T-helper 9 cell (primary cell): Measurements from ENCODE around the gene GPATCH3.
"Not testable (repeated sequence)": the region's sequence is repeated elsewhere in the genome, so short reads cannot be mapped to it uniquely, and the experiment has no call there.

ENCODE experiments used
- DNase-seq: peaks from one replicate; pipeline ENCODE4 v3.0.0-alpha.2; 2020

Gene GPATCH3

GRCh38 chr1:26912147-26912490 is 11.9 kb upstream of the GPATCH3 start:
- DNase-seq = no peak

DNA sequence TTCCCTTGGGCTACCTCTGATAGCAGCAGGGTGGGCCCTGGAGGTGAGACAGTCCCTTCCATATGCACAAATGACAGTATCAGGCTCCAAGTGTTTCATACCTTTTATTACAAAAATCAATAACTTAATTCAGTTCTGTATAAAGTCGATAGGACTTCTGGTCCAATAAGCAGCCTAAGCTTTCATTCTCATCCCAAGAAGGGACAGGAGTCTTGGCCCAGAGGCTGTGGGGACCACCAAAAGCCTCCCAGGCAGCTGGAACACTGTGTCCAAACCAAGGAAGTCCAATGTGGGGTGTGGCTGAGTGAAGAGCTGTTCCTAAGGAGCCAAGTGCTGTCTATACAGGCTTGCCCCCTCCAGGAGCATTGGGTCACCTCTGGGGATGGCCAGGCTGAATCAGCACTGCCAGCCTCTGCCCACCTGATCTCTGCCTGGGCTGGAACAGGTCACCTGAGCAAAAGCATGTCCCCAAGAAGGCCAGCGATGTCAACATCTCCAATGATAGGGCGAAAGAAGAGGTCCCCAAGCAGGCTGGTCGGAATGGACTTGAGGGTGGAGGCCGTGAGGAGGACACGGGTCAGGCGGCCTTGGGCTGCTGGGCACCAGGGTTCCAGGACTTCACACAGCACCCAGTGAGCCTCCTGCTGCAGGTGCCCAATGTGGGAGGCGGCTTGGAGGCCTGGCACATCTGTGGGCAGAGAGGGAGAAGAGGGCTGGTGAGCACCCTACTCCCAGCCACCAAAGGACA is 11.3 kb upstream of the GPATCH3 start:
- no peak for DNase-seq

GRCh38 chr1:26910343-26911160 is 10.3 kb upstream of the GPATCH3 start:
- DNase-seq = no peak

- no peak for DNase-seq
These were observed 9.7 kb upstream of the GPATCH3 start for GRCh38 chr1:26909951-26910342.

DNA sequence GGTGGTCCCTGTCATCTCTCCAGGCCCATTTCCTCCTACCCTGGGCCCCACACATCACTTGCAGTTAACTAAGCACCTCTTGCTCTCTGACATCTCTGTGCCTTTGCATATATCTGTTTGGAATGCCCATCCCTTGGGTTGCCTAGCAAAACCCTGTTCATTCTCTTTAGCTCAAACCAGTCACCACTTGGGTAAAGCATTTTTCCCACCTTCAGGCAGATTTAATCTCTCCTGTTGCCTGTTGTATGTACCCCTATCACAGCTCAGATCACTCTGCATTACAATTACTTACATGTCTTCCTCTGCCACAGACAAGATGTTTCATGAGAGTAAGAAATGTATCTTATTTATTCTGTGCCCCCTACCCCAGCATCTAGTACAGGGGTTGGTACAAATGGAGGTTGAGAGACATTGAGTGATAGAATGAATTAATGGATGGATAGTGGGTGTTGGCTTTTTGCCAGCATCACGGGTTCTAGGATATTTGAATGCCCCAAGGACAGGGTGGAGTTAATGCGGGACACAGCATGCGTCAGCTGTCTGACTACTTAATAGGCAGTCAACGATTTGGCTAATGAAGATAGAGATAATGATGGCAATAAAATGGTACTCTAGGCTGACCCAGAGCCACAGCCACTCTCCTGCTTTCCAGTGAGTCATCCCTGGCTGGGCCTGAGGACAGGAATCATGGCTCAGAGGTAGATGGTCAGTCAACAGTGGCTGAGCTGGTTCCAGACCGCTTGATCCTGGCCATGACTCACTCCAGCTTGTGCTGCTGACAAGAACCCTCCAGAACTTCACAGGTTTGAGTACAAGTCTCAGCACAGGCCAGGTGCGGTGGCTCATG is 7.0 kb upstream of the GPATCH3 start:
- no peak for DNase-seq

DNA sequence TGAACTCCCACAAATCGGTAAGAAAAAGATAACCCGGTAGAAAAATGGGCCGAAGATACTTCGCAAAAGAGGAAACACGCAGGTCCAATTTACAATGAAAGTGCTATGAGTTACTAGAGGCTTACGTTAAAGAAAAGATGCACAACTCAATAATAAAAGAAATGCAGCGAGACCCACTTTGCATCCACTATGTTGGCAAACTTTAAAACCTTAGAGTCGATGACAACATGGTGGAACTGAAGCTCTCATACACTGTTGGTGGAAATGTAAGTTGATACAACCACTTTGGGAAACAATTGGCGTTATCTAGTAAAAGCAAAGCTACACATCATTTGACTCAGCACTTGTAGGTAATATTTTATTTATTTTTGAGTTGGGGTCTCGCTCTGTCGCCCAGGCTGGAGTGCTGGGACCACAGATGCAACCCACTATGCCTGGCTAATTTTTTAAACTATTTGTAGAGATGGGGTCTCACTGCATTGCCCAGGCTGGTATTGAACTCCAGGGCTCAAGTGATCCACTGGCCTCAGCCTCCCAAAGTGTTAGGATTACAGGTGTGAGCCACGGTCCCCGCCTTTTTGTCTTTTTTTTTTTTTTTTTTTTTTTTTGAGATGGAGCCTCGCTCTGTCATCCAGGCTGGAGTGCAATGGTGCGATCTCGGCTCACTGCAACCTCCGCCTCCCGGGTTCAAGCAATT is 696 bp upstream of the GPATCH3 start:
- no peak for DNase-seq

- no peak for DNase-seq
These were observed 2.9 kb downstream of the GPATCH3 start for GRCh38 chr1:26897351-26897750.

DNA sequence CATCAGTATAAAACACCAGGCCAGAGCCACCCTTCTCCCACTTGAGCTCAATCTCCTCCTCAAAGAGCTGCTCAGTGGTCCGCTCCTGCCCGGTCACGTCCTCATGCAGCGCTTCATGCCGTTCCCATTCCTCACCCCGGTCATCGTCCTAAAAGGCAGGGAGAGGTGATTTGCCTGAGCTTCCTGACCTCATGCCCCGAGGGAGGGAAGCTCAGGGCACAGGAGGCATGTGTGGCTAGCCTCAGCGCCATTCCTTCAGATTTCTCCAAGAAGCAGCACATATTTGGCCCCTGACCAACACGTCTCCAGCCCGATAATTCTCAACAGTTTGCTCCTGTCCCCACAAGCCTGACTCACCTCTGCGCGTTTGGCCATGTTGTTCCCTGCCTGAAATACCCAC is 6.0 kb downstream of the GPATCH3 start:
- no peak for DNase-seq

DNA sequence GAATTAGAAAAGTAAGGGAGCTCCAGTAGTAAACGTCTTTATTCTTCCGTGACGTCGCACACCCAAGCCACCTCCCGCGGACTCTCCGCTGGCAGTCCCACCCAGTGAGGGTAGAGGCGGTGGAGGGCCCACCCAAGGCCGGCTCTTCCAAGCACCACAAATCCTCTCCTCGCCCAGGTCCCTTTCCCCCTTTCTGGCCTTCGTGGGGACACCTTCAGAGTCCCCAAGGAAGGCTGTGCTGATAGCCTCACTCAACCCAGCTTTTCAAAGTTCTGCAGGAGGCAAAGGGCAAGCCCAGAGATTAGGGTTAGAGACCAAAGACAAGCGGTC is 9.8 kb downstream of the GPATCH3 start:
- DNase-seq = no peak

GRCh38 chr1:26889551-26890466 is 10.5 kb downstream of the GPATCH3 start, which contains the start of gene GPN2:
Gene GPN2 (minus strand): TSS chr1:26890283. CDS start chr1:26890096, 187 bp downstream.
- peak; percentile 65 for DNase-seq

- DNase-seq = no peak
These were observed 12.0 kb downstream of the GPATCH3 start for GRCh38 chr1:26888231-26888630.

- no peak for DNase-seq
These were observed 13.1 kb downstream of the GPATCH3 start for GRCh38 chr1:26887125-26887524.

- no peak for DNase-seq
These were observed 17.4 kb downstream of the GPATCH3 start for GRCh38 chr1:26882696-26883463.

- not testable (repeated sequence) for DNase-seq
These were observed 18.7 kb downstream of the GPATCH3 start for GRCh38 chr1:26881611-26882010.

DNA sequence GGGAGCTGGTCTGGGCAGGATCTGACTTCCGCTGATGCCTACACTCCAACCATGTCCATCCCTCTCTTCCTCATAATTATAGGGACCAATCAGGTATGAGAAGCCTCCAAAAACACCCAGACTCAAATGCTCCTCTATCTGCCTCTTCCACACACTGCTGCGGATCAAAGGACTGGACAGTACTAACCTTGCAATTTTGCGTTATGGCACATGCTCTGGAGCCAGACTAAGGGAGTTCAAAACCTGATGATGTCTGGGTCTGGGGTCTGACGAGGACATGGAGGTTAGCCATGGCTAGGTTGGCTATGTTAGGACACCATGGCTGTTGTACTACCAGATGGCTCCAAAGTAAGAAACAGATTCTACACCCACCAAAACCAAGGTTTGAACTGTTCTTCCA is 20.5 kb downstream of the GPATCH3 start:
- no peak for DNase-seq

- DNase-seq = no peak
These were observed 22.9 kb downstream of the GPATCH3 start for GRCh38 chr1:26877326-26877725.

DNA sequence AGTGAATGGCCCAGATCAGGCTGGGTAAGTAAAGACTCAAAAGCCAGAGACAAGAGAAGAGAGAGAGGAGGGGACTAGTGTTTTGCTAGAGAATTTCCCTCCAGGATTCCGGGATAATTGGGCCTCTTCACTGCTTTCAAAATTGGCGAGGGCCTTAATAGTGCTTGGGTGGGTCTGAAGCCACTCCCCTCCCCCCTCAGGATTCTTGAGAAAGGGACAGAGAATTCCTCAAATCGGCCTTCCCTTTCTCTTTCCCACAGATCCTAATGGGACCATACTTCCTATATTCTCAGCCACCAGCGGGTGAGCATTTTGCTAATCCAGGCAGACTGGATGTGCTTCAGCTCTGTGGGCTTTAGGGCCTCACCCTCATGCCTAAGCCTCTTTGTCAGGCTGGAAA is 25.4 kb downstream of the GPATCH3 start:
- no peak for DNase-seq

GRCh38 chr1:26873097-26873496 is 27.2 kb downstream of the GPATCH3 start:
- not testable (repeated sequence) for DNase-seq

DNA sequence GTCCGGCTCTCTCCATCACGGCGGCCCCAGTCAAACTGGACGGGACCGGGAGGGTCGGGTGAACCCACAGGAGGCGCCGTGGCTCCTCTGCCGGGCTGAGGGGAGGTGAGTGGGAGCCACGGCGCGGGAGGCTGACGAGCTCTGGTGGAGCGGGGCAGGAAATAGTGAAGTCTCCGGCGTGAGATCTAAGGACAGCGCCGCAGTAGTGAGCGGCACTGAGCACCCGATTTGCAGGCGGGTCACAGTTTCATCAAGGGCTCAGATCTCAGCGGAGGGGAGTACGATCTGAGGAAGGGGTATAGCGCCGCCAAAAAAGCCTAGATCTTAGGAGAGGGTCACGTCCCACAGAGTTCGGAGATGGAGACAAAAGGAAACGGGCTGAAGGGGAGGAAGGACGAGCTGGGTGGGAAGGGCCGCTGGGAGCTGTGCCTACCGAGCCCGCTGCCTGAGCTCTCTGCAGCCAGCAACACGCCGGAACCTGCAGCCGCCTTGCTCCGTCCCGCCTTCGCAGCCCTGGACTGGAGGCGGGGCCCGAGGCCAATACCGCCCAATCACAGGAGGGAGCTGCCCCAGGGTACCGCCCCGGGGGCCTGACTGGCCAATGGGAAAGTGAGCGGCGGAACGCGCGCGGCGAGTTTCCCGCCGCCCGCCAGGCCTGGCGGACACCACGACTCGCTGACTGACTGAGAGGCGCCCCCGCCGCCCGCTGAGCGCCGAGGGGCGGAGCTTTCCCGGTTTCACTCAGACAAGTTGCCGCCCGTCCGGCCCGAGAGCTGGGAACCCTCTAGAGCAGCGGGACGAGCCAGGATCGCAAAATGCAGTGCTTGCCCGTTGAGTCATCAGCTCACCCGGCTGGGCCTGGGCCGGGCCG is 35.4 kb downstream of the GPATCH3 start:
- peak; percentile 87 for DNase-seq

DNA sequence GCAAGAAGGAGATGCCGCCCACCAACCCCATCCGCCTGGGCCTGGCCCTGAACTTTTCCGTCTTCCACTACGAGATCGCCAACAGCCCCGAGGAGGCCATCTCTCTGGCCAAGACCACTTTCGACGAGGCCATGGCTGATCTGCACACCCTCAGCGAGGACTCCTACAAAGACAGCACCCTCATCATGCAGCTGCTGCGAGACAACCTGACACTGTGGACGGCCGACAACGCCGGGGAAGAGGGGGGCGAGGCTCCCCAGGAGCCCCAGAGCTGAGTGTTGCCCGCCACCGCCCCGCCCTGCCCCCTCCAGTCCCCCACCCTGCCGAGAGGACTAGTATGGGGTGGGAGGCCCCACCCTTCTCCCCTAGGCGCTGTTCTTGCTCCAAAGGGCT is 36.6 kb downstream of the GPATCH3 start:
- DNase-seq = no peak
